ENCODE data around the gene MAGEA6.
"Not testable (repeated sequence)": the region's sequence is repeated elsewhere in the genome, so short reads cannot be mapped to it uniquely, and the experiment has no call there.

MAGEA6 gene, protein sequence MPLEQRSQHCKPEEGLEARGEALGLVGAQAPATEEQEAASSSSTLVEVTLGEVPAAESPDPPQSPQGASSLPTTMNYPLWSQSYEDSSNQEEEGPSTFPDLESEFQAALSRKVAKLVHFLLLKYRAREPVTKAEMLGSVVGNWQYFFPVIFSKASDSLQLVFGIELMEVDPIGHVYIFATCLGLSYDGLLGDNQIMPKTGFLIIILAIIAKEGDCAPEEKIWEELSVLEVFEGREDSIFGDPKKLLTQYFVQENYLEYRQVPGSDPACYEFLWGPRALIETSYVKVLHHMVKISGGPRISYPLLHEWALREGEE

DNA sequence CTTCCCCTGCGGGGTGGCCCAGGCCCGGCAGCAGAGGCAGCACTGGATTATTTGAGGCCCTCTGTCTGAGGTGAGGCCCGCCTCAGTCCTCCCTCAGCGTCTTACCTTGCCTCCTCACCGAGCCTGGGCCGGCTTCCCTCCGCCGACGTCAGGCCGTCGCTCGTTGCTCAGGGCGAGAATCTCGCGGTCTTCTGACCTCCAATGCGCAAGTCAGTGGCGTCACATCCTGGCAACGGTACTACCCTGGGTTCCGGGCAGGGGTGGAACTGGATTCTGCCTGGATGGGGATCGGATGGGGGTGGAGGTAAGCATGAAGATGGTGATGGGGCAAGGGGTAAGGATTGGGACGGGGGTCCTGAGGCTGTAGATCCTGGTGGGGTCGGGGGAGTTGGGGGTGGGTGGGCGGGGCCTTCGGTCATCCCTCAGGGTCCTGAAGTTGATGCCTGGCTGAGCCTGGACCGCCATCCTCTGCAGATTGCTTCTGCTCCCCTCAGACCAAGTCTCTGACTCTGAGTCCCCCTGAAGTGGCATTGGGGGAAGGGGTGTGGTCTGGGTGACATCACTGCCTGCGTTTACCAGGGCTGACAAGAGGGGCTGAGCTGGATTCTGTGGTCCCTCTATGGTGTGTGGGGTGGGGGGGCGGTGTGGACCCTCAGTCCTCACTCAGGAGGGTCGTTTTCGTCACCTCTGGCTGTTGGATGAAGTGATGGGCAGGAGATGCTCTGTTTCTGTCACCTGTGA, at the start of gene MAGEA6:
TSS of gene MAGEA6 (minus strand) at position 141 of the 741 bp plus-strand sequence. CDS start 2,039 bp downstream, outside the sequence.
- DNase-seq (ENCODE audit: low read depth in 3 of 3): not testable (repeated sequence)

DNA sequence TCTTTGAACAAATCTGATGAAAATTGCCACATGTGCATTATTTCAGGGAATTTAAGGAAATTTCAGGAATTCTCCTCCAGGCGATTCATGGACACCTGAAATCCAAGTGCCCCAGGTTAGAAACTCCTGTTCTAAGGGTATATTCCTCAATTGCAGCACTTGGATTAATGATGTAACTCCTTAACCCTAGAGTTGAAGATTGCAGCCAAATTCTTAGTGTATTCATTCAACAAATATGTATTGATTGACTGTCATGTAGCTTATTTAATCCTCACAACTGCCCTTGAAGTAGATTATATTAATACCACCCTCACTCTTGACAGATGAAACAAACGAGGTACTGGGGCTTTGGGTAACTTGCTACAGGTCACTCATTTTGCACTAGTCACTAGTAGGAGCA, 49.8 kb upstream of the MAGEA6 start:
- DNase-seq (ENCODE audit: low read depth in 3 of 3): no peak

DNA sequence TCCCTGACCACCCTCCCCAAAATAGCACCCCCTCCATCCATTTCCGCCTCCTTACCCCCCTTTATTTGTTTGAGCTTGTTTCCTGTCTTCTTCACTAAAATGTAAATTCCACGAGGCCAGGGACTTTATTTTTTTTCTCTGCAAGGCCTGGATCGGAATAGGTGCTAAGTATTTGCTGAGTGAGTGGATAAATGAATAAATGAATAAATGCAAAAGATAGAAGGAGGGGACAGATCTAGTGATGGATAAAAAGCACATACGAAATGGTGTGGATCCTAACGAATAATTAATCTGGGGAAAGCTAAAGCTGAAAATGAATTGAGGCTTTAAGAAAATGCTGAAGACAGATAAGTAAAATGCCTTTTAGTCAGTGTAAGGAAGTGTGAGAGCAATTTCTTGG, 48.9 kb upstream of the MAGEA6 start:
- DNase-seq (ENCODE audit: low read depth in 3 of 3): no peak

DNA sequence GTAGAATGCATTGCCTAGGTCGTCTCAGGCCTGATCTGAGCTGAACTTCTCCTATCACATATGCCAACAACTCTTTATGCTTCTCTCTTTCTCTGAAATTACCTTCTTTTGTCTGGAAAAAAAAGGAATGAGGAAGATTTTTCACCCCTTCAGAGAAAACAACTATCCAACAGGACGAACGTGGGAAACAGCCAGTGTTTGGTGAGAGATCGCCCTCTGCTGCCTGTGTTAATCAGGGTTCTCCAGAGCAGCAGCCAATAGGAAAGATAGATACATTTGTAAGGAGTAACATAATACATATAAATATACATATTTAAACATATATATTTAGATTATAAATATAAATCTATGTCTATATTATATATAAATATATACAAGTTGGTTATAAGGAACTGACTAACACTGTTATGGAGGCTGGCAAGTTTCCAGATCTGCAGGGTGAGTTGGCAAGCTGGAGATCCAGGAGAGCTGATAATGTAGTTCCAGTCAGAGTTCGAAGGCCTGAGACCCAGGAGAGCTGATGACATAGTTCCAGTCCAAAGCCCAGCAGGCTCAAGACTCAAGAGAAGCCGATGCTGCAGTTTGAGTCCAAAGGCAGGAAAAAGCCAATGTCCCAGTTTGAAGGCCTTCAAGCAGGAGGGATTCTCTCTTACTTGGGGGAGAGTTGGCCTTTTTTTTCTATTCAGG, 47.7 kb upstream of the MAGEA6 start:
- DNase-seq (ENCODE audit: low read depth in 3 of 3): no peak

DNA sequence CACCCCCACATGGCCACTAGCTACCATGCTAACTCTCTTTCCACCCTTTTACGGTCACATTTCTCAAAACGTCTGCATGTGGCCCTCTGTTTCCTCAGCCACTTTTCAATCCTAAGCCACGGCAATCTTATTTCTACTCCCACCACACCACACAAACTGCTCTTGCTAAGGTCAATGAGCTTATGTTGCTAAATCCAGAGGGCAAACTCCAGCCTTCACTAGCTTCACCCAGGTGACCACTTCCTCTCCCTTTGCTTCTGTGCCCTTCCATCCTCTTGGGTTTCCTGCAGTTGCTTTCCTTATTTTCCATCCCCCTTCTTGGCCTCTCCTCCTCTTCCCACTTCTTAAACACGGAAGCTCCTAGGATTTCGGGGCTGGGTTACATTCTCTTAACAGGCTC, 44.6 kb upstream of the MAGEA6 start:
- no peak for DNase-seq (ENCODE audit: low read depth in 3 of 3)

DNA sequence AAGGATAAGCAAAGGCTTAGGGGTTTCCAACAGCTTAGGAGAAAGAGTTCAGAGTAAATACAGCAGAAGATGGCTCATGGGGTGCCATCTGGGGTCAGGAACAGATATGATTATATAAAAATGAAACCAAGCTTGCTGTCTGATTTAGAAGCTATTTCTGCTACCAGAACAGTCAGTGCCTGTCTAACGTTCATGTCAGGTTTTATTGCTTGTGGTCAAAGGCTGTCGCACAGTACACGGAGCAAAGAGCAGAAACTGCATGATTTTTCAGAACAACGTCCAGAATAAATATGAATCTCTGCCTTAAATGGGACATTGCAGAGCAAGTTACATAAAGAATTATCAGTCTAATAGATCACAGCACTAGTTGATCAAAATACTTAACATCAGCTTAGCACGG, 43.7 kb upstream of the MAGEA6 start:
- no peak for DNase-seq (ENCODE audit: low read depth in 3 of 3)

DNA sequence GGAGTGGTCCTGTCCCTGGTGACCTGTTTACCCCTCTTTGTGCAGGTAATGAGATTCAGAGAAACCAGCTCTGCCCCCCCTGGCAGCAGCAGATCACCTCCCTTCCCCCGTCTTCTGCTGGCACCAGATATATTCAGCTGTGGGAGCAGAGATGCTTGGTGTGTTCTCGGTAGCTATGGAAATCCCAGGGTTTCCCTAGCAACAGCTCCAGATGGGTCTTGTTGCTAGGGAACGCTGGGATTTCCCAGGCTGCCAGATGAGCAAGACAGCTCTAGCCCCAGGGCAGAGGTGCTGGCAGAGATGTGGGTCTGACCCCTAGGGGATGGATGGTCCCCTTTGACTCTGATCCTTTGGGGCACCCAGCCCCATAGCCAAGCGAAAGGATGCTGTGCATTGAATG, 40.9 kb upstream of the MAGEA6 start:
- DNase-seq (ENCODE audit: low read depth in 3 of 3): no peak

DNA sequence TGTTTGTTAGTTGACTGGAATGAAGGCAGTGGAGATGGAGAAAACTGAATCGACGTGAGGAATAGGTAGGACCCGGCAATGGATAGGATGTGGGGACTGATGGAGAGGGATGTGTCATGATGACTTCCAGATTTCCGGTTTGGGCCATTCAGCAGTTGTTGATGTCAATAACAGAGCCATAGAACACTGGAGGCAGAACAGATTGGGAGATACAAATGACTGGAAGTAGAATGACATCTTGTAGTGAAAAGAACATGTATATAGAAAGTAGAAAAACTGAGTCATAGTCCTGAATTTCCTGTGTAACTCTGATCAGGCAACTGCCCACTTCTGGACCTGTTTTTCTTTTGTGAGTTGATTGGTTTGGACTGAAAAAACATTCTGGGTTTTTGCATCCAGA, 36.5 kb upstream of the MAGEA6 start:
- DNase-seq (ENCODE audit: low read depth in 3 of 3): no peak

DNA sequence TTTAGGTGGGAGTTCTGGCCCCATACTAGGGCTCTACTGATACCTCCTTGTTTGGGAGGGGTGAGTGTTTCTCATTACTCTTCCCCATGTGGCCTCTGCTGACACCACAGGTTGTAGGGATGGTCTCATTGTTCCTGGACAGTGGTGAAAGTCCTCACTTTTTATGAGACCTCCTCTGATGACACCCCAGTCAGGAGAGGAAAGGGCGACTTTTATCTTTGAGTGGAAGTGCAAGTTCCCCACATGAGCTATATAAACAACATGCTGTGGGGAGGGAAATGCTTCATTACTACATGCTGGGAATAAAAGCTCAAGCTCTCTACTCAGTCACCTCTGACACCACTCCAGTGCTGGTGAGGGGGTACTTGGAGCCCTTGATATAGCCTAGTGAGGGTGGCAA, 29.5 kb upstream of the MAGEA6 start:
- no peak for DNase-seq (ENCODE audit: low read depth in 3 of 3)

DNA sequence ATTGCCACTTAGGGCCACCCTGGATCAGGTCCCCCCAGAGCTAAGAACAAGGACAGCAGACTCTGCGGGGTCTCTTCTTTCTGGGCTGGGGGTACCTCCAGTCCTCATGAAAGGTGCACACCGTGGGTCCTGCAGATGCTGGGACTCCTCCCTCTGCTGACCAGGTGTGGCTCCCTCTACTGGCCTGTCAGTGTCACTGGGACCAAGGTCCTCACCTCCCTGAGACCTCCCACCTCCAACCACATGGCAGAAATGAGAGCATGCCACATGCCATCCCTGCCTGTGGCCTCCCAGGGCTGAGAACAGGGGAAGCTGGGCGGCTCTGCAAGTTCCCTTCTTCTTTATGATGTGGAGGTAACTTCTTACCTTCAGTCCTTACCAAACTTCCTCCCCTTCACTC, 17.6 kb upstream of the MAGEA6 start:
- not testable (repeated sequence) for DNase-seq (ENCODE audit: low read depth in 3 of 3)

DNA sequence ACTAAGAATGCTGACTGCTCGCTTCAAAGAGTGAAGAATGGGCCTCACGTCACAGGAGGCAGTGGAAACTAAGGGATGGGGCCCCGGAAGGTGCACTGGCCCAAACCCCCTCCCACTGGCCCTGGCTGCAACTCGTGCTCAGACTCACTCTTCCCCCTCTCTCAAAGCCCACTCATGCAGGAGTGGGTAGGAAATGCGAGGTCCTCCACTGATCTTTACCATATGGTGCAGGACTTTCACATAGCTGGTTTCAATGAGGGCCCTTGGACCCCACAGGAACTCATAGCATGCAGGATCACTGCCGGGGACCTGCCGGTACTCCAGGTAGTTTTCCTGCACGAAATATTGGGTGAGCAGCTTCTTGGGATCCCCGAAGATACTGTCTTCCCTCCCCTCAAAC, 2.9 kb downstream of the MAGEA6 start:
- DNase-seq (ENCODE audit: low read depth in 3 of 3): not testable (repeated sequence)

DNA sequence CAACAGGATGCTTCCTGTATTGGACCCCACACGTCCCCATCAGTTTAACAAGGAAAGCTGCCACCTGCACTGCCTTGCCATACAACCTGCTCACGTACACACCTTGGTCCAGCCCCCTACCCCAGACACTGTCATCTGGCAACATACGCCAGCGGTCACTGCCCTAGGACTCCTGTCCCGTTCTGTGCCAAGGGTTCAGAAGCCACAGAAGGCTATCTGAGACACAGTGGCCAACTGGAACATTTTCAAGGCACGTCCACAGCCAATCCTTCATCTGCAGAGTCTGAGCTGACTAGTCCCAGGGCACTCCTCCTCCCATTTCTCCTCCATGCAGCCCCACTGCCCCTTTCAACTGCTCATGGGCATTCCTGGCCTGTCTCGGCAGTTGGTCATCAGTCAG, 7.9 kb downstream of the MAGEA6 start:
- DNase-seq (ENCODE audit: low read depth in 3 of 3): not testable (repeated sequence)

DNA sequence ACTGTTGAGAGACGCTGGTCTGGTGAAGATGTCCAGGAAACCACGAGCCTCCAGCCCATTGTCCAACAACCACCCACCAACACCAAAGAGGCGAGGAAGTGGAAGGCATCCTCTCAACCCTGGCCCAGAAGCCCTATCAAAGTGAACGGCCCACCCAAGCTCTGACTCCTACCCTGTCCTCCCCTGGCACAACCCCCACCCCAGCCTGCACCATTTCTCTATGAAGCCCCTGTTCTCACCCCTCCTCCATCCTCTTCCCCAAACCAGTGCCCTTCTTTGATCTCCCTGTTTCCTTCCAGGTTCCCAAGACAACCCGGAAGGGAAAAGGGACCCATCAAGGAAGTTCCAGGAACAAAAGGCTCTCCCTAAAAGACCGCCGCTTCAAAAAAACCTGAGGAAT, 9.9 kb downstream of the MAGEA6 start:
- DNase-seq (ENCODE audit: low read depth in 3 of 3): not testable (repeated sequence)

DNA sequence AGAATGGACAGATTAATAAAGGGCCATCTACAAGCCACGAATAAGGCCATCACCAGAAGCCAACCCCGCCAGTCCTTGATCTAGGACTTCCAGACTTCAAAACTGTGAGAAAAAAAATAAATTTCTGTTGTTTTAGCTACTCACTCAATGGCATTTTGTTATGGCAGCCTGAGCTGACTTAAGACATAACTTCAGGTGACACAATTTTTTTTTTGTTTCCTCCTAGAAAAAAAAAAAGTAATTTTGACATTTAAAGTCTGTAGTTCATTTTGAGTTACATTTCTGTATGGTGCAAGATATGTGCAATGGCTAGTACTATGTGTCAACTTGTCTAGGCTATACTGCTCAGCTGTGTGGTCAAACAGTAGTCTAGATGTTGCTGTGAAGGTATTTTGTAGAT, 10.6 kb downstream of the MAGEA6 start, which contains the start of gene CSAG3:
TSS of gene CSAG3 (plus strand) at position 301 of the 400 bp plus-strand sequence.
- not testable (repeated sequence) for DNase-seq (ENCODE audit: low read depth in 3 of 3)

DNA sequence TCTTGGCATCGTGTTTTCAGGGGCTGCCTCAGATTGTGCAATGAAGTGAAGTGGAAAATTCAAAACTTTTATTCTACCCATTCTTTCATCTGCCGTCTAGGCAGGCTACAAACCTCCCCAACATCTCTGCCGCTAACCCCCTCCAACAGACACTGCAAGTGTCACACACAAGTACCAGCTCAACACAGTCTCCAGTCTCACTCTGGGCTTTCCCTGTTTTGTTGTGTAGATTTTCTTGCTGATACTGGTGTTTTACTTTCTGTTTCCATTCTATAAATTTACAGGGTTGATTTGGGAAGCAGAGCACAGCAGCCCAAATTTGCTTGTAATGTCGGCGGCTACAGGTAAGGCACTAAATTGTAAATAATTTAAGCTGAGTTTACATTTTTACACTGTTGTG, 14.6 kb downstream of the MAGEA6 start:
- DNase-seq (ENCODE audit: low read depth in 3 of 3): not testable (repeated sequence)

DNA sequence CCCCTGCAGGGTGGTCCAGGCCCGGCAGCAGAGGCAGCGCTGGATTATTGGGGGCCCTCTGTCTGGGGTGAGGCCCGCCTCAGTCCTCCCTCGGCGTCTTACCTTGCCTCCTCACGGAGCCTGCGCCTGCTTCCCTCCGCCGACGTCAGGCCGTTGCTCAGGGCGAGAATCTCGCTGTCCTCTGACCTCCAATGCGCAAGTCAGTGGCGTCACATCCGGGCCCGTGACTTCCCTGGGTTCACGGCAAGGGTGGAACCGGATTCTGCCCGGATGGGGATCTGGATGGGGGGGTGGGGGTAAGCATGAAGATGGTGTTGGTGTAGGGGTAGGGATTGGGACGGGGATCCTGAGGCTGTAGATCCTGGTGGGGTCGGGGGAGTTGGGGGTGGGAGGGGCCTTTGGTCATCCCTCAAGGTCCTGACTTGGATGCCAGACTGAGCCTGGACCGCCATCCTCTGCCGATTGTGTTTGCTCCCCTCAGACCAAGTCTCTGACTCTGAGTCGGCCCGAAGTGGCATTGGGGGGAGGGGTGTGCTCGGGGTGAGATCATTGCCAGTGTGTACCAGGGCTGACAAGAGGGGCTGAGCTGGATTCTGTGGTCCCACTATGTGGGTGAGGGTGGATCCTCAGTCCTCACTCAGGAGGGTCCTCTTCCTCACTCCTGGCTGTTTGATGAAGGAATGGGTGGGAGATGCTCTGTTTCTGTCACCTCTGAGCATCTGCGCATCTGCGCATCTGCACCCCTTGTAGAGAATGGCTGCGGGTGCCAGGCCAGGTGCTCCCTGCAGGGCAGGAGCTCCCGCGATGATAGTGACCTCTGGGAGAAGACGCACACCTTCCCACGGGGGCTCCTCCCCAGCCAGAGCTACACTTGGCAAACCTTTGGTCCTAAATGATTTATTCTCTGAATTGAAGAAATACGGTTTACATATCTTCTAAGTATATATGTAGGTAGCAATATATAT, 15.5 kb downstream of the MAGEA6 start, which contains the start of gene MAGEA2:
TSS of gene MAGEA2 (minus strand) at position 157 of the 965 bp plus-strand sequence. CDS start 2,479 bp downstream, outside the sequence.
- DNase-seq (ENCODE audit: low read depth in 3 of 3): not testable (repeated sequence)

DNA sequence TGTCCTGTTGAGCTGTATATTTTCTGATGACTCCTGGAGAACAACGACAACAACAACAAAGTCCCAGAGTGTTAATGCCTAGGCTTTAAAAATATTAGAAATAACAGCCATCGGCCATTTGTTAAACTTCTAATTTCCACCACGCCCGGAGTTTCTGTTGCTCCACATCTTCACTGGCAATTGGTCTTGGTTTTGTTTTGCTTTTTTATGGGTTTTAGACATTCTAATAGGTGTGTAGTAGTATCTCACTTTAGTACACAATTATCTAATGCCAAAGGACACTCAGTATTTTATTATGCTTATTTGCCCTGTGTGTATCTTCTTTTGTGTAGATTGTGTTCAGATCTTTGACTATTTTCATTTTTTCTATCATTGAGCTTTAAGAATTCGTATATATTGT, 30.9 kb downstream of the MAGEA6 start:
- DNase-seq (ENCODE audit: low read depth in 3 of 3): no peak

DNA sequence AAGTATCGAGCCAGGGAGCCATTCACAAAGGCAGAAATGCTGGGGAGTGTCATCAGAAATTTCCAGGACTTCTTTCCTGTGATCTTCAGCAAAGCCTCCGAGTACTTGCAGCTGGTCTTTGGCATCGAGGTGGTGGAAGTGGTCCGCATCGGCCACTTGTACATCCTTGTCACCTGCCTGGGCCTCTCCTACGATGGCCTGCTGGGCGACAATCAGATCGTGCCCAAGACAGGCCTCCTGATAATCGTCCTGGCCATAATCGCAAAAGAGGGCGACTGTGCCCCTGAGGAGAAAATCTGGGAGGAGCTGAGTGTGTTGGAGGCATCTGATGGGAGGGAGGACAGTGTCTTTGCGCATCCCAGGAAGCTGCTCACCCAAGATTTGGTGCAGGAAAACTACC, 33.0 kb downstream of the MAGEA6 start:
- not testable (repeated sequence) for DNase-seq (ENCODE audit: low read depth in 3 of 3)

DNA sequence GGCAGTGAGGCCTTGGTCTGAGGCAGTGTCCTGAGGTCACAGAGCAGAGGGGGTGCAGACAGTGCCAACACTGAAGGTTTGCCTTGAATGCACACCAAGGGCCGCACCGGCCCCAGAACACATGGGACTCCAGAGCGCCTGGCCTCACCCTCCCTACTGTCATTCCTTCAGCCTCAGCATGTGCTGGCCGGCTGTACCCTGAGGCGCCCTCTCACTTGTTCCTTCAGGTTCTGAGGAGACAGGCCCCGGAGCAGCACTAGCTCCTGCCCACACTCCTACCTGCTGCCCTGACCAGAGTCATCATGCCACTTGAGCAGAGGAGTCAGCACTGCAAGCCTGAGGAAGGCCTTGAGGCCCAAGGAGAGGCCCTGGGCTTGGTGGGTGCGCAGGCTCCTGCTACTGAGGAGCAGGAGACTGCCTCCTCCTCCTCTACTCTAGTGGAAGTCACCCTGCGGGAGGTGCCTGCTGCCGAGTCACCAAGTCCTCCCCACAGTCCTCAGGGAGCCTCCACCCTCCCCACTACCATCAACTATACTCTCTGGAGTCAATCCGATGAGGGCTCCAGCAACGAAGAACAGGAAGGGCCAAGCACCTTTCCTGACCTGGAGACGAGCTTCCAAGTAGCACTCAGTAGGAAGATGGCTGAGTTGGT, 33.5 kb downstream of the MAGEA6 start:
- no peak for DNase-seq (ENCODE audit: low read depth in 3 of 3)

DNA sequence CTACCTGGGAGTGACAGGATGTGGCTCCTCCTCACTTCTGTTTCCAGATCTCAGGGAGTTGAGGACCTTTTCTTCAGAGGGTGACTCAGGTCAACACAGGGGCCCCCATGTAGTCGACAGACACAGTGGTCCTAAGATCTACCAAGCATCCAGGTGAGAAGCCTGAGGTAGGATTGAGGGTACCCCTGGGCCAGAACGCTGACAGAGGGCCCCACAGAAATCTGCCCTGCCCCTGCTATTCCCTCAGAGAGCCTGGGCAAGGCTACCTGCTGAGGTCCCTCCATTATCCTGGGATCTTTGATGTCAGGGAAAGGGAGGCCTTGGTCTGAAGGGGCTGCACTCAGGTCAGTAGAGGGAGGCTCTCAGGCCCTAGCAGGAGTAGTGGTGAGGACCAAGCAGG, 34.4 kb downstream of the MAGEA6 start:
- no peak for DNase-seq (ENCODE audit: low read depth in 3 of 3)

Measured in stimulated activated CD4-positive, alpha-beta T cell treated with anti-CD3 and anti-CD28 coated beads, TNF-alpha, amount 100 ng/mL, for 24 hours (primary cell).